GM12878 (cell line): ENCODE measurements around the gene NT5E. TPM values are rescaled to one million over a fixed set of nuclear protein-coding genes. Genes with fewer than 3 reads are reported as not detected.

ENCODE experiments used
- ATAC-seq: fragments of 200-7000 bp; cut with Tn5 transposase; 3 replicates; pipeline ENCODE4 v1.9.1; 2020; ENCODE audit warnings: mild to moderate bottlenecking, moderate library complexity
- BruUV-seq: library from RNA; stranded (reverse); fragments of 400-500 nt; replicated peaks from 2 replicates; lab custom pipeline; 2021; lab: Mats Ljungman, UMichigan
- CTCF ChIA-PET: fragments of 300-600 bp; sonication (Branson Sonifier 250); formaldehyde crosslinking; extraction: SDS; loops from one replicate; lab custom pipeline; 2021; ENCODE audit warnings: inconsistent platforms; lab: Yijun Ruan, JAX
- POLR2A ChIA-PET: fragments of 350-600 bp; formaldehyde crosslinking; extraction: SDS; loops from one replicate; lab custom pipeline; 2021; ENCODE audit warnings: inconsistent platforms; lab: Charles Lee
- RAD21 ChIA-PET: fragments of 300-600 bp; sonication (Branson Sonifier 250); formaldehyde crosslinking; loops from one replicate; lab custom pipeline; 2023; ENCODE audit warnings: antibody characterized with exemption; ENCODE audit not compliant: unreplicated experiment; lab: Charles Lee
- SMC1A ChIA-PET: fragments of 300-600 bp; sonication (Branson Sonifier 250); formaldehyde crosslinking; loops from one replicate; lab custom pipeline; 2023; ENCODE audit not compliant: unreplicated experiment, uncharacterized antibody; lab: Charles Lee
- DNase-seq: peaks from one replicate; pipeline ENCODE4 v3.0.0-alpha.2; 2011; ENCODE audit warnings: low read depth, low spot score
- FAIRE-seq: peaks from 3 replicates; lab custom pipeline; 2011; peaks lifted over from hg19 to GRCh38; lab: Jason Lieb, UNC
- H2AFZ ChIP-seq: 2 replicates; pipeline ENCODE4 v1.6.0; 2011; ENCODE audit warnings: low read depth, low read length, control low read depth; ENCODE audit not compliant: control insufficient read depth
- H3K27ac ChIP-seq: 2 replicates; pipeline ENCODE4 v1.5.1; 2011; ENCODE audit warnings: control low read depth; ENCODE audit not compliant: control insufficient read depth, insufficient read depth
- H3K27me3 ChIP-seq, 2 experiments: replicated peaks in 1 of 2; 2 replicates each; pipeline versions ENCODE4 v1.6.0 to v1.6.1; 2011; ENCODE audit warnings: low read length in 1 of 2; ENCODE audit not compliant: control insufficient read depth in 2 of 2, insufficient read depth in 2 of 2
- H3K36me3 ChIP-seq, 2 experiments: 2 replicates each; pipeline ENCODE4 v1.5.1; 2011; ENCODE audit warnings: low read length in 1 of 2; ENCODE audit not compliant: control insufficient read depth in 2 of 2, insufficient read depth in 2 of 2
- H3K4me1 ChIP-seq: 2 replicates; pipeline ENCODE4 v1.6.1; 2011; ENCODE audit warnings: mild to moderate bottlenecking, low read length, moderate library complexity, mixed read lengths; ENCODE audit not compliant: control insufficient read depth, insufficient read depth
- H3K4me2 ChIP-seq: 2 replicates; pipeline ENCODE4 v1.6.0; 2011; ENCODE audit warnings: control low read depth; ENCODE audit not compliant: control insufficient read depth, insufficient read depth
- H3K4me3 ChIP-seq: fragments of 200-600 bp; sonication (generic); 2 replicates; pipeline ENCODE4 v1.5.1; 2016
- H3K79me2 ChIP-seq: 2 replicates; pipeline ENCODE4 v1.6.0; 2011; ENCODE audit warnings: low read length; ENCODE audit not compliant: control insufficient read depth, insufficient read depth
- H3K9ac ChIP-seq: 2 replicates; pipeline ENCODE4 v1.8.0; 2011; ENCODE audit warnings: low read length, control low read depth, mixed read lengths; ENCODE audit not compliant: control insufficient read depth, insufficient read depth
- H3K9me3 ChIP-seq: replicated peaks from 3 replicates; pipeline ENCODE4 v1.5.1; 2011; ENCODE audit warnings: mild to moderate bottlenecking, low read length; ENCODE audit not compliant: control insufficient read depth, insufficient read depth
- H4K20me1 ChIP-seq: 2 replicates; pipeline ENCODE4 v1.6.0; 2011; ENCODE audit not compliant: control insufficient read depth, insufficient read depth
- CHD4 ChIP-seq: fragments of 200-600 bp; sonication (generic); IDR thresholded peaks from 2 replicates; pipeline ENCODE4 v1.6.1; 2016; ENCODE audit warnings: mild to moderate bottlenecking
- HSF1 ChIP-seq: fragments of 150-350 bp; IDR thresholded peaks from 2 replicates; pipeline ENCODE4 v1.6.1; 2014; ENCODE audit warnings: mild to moderate bottlenecking, low read depth, low read length
- LARP7 ChIP-seq: fragments of 450-650 bp; IDR thresholded peaks from 2 replicates; pipeline ENCODE4 v1.6.1; 2017; ENCODE audit warnings: mild to moderate bottlenecking
- NBN ChIP-seq: fragments of 450-650 bp; IDR thresholded peaks from 2 replicates; pipeline ENCODE4 v1.6.1; 2016
- POU2F2 ChIP-seq: IDR thresholded peaks from 3 replicates; pipeline ENCODE4 v1.6.1; 2011; ENCODE audit warnings: low read depth, mild to moderate bottlenecking, low read length, borderline replicate concordance
- SIX5 ChIP-seq: IDR thresholded peaks from 2 replicates; pipeline ENCODE4 v1.6.1; 2011; ENCODE audit warnings: mild to moderate bottlenecking, low read depth, low read length, moderate library complexity; ENCODE audit not compliant: severe bottlenecking
- SMAD1 ChIP-seq: fragments of 450-650 bp; IDR thresholded peaks from 2 replicates; pipeline ENCODE4 v1.6.1; 2018; ENCODE audit warnings: mild to moderate bottlenecking, low read depth; ENCODE audit not compliant: partially characterized antibody
- SMAD5 ChIP-seq: IDR thresholded peaks from 2 replicates; pipeline ENCODE4 v1.6.1; 2016; ENCODE audit warnings: antibody characterized with exemption, low read depth
- TCF7 ChIP-seq: IDR thresholded peaks from 2 replicates; pipeline ENCODE4 v1.6.1; 2014; ENCODE audit warnings: antibody characterized with exemption, borderline replicate concordance
- ZBTB11 ChIP-seq: fragments of 450-650 bp; formaldehyde crosslinking; IDR thresholded peaks from 2 replicates; pipeline ENCODE4 v1.5.0; 2022; ENCODE audit warnings: mild to moderate bottlenecking, missing genetic modification characterization
- ZBTB33 ChIP-seq: fragments of 450-650 bp; IDR thresholded peaks from 2 replicates; pipeline ENCODE4 v1.6.1; 2017; ENCODE audit warnings: mild to moderate bottlenecking
- WGBS: methylation state at CpG from one replicate; pipeline ENCODE4 v1.1.6; 2016; ENCODE audit warnings: low lambda C conversion rate; ENCODE audit not compliant: insufficient replicate concordance, insufficient coverage; ENCODE audit errors: missing lambda C conversion rate; 5-methylcytosine and 5-hydroxymethylcytosine counted together
- in situ Hi-C: fragments of 300-500 bp; cut with MboI; formaldehyde crosslinking; loops from 9 replicates; pipeline ENCODE4 v1.14.3; 2018; ENCODE audit warnings: mixed read lengths
- intact Hi-C: fragments of 100-400 bp; cut with micrococcal nuclease; formaldehyde crosslinking; loops from one replicate; pipeline ENCODE4 v1.14.2; 2022; ENCODE audit not compliant: unreplicated experiment
- polyA plus RNA-seq, 11 experiments: library from polyadenylated mRNA; depleted of rRNA in 4 of 11; unstranded in 6 of 11; stranded (reverse) in 5 of 11; fragments of >200 nt; fragmentation: Nextera tagmentation in 4 of 11; fragmentation: Illumina TruSeq in 1 of 11; extraction: Ambion mirVana in 4 of 11; extraction: Trizol in 1 of 11; gene quantifications; 1 replicate in 1 of 11; 2 replicates in 10 of 11; pipeline versions ENCODE4 v1.2.1 to v1.2.3, GENCODE V29; 2011 to 2016; ENCODE audit warnings: inconsistent platforms in 2 of 11, missing spikeins in 2 of 11, low read depth in 1 of 11
- total RNA-seq, 4 experiments: library from RNA; depleted of rRNA in 3 of 4; stranded (reverse); fragments of >200 nt in 3 of 4; fragmentation: Illumina TruSeq in 1 of 4; extraction: Trizol in 1 of 4; gene quantifications; 2 replicates each; pipeline versions ENCODE4 v1.2.1 to v1.2.3, GENCODE V29; 2013 to 2021
- TF ChIP-seq, protein P1 (sequence below): fragments of 450-650 bp; conservative IDR thresholded peaks from 2 replicates; pipeline ENCODE4 v1.6.1; 2017; ENCODE audit warnings: mild to moderate bottlenecking, moderate library complexity
- TF ChIP-seq, protein P2 (sequence below): fragments of 450-650 bp; IDR thresholded peaks from 2 replicates; pipeline ENCODE4 v1.6.1; 2017; ENCODE audit warnings: low read depth, mild to moderate bottlenecking, moderate library complexity

The NT5E gene
- total and polyA plus RNA-seq, 10 of the 15 experiments (the other 5 are each of a cell fraction or from before 2014, with no cell fraction given), result 1.9 to 9.7 (median 7.3) TPM

DNA sequence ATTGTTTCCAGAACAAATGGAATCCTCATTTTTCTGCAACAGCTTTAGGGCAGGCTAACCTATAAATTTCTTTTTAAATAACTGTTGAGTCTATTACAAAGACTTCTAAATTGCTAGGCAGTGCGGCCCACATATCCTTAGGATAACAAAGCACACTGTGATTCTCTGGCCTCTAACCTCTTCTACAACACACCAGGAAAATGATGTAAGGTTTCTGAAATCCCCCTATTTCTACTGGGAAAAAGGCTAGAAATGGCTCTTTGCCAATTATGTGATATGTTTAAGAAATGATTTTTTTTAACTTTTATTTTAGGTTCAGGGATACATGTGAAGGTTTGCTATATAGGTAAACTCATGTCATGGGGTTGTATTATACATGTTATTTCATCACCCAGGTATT lies 17.3 kb upstream of the NT5E start (continued):
- TF ChIP-seq, protein P1, sequence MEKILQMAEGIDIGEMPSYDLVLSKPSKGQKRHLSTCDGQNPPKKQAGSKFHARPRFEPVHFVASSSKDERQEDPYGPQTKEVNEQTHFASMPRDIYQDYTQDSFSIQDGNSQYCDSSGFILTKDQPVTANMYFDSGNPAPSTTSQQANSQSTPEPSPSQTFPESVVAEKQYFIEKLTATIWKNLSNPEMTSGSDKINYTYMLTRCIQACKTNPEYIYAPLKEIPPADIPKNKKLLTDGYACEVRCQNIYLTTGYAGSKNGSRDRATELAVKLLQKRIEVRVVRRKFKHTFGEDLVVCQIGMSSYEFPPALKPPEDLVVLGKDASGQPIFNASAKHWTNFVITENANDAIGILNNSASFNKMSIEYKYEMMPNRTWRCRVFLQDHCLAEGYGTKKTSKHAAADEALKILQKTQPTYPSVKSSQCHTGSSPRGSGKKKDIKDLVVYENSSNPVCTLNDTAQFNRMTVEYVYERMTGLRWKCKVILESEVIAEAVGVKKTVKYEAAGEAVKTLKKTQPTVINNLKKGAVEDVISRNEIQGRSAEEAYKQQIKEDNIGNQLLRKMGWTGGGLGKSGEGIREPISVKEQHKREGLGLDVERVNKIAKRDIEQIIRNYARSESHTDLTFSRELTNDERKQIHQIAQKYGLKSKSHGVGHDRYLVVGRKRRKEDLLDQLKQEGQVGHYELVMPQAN, result no peak
- TF ChIP-seq TCF7, result no peak
- TF ChIP-seq, all 136 proteins: peak for 0

GRCh38 chr6:85435851-85436250 lies 14.0 kb upstream of the NT5E start:
- no TSS peak for BruUV-seq
- DNase-seq (no peak), FAIRE-seq (no peak), ATAC-seq (no peak)
- intact Hi-C loops, result no loop called here
- ChIA-PET POLR2A (no interaction called here), RAD21 (no interaction called here), SMC1A (no interaction called here), CTCF (no interaction called here)
- Histone ChIP-seq H3K9ac (no peak overlapping the region), H3K36me3 (no peaks in the 10 kb centered on the region), H3K9me3 (no peaks in the 10 kb centered on the region; the same call in 2 of the 3 replicates), H3K27me3 (no peaks in the 10 kb centered on the region), H2AFZ (no peak overlapping the region), H4K20me1 (no peaks in the 10 kb centered on the region), H3K27ac (no peak overlapping the region), H3K4me2 (no peak overlapping the region), H3K4me1 (no peaks in the 10 kb centered on the region), H3K79me2 (no peaks in the 10 kb centered on the region), H3K4me3 (no peak overlapping the region)
- 0% methylated on average over 1 of the region's 1 CpG for WGBS
- in situ Hi-C loops, result no loop called here
- TF ChIP-seq ZBTB33 (no peak), SMAD5 (no peak), POU2F2 (no peak), SIX5 (no peak), SMAD1 (no peak), HSF1 (no peak), LARP7 (no peak), NBN (no peak), ZBTB11 (CRISPR knock-in tag) (no peak), CHD4 (no peak)
- TF ChIP-seq, protein P2, sequence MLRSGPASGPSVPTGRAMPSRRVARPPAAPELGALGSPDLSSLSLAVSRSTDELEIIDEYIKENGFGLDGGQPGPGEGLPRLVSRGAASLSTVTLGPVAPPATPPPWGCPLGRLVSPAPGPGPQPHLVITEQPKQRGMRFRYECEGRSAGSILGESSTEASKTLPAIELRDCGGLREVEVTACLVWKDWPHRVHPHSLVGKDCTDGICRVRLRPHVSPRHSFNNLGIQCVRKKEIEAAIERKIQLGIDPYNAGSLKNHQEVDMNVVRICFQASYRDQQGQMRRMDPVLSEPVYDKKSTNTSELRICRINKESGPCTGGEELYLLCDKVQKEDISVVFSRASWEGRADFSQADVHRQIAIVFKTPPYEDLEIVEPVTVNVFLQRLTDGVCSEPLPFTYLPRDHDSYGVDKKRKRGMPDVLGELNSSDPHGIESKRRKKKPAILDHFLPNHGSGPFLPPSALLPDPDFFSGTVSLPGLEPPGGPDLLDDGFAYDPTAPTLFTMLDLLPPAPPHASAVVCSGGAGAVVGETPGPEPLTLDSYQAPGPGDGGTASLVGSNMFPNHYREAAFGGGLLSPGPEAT, result no peak
